HG02759 (cell line): ENCODE data around the gene MAL.

Experiments
- ATAC-seq: cut with Tn5 transposase; IDR thresholded peaks from one replicate; pipeline ENCODE4 v1.9.1; 2021; ENCODE audit warnings: mild to moderate bottlenecking, moderate library complexity; ENCODE audit not compliant: unreplicated experiment

Gene MAL

GRCh38 chr2:95046371-95047112, 21.0 kb downstream of the MAL start:
- no peak for ATAC-seq

DNA sequence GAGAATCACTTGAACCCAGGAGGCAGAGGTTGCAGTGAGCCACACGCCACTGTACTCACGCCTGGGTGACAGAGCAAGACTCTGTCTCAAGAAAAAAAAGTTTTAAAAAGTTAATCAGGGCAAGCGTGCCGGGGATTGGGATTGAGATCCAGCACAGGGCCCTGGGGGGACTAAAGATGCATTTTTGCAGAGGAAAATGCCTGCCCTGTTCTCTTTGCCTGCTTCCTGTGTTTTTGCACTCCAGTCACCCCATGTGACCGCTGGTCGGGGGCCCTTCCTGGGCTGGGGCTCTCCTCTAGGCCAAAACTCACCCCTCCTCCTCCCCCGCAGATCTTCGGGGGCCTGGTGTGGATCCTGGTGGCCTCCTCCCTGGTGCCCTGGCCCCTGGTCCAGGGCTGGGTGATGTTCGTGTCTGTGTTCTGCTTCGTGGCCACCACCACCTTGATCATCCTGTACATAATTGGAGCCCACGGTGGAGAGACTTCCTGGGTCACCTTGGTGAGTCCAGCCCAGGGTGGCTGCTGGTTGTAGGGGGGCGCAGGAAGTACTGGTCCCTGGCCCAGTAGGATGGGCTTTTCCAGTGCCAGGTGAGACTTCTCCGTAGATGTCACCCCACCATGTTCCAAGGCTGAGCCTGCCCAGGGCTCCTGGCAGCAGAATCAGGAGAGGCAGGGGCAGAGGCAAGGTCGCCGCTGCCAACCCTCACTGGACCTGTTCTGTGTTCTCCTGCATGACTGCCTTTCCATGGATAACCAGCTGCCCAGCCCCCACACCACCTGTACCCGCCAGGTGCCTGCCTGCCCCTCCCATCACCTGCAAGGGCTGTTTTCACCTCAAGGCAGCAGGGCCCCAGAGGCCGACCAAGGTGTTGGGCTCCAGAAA, 22.4 kb downstream of the MAL start:
- ATAC-seq: no peak

DNA sequence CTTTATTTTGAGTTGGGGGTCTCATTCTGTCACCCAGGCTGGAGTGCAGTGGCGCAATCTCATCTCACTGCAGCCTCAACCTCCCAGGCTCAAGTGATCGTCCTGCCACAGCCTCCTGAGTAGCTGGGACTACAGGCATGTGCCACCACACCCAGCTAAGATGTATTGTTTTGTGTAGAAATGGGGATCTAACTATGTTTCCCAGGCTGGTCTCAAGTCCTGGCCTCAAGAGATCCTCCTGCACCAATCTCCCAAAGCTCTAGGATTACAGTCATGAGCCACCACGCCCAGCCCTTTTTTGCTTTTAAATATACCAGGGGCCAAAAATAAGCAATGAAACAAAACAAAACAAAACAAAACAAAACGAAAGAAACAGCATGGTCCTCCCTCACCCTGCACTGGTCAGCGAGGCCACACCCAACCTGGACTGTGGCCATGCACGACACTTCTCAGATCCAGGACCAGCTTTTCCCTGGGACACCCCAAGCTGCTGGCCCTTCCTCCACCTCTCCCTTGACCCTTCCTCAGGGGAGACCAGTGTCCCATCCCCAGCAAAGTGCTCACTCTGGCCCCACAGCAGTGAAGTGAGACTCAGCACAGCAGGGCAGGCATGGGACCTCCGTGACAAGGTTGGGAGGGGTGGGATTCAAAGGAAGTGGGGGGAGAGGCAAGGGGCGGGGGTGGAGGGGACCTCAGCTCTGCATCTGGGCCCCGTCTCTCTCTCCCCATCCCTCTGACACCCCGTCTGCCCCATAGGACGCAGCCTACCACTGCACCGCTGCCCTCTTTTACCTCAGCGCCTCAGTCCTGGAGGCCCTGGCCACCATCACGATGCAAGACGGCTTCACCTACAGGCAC, 23.5 kb downstream of the MAL start:
- ATAC-seq: no peak

GRCh38 chr2:95049683-95049955, 24.1 kb downstream of the MAL start:
- no peak for ATAC-seq

GRCh38 chr2:95049961-95050360, 24.5 kb downstream of the MAL start:
- ATAC-seq: no peak

GRCh38 chr2:95050385-95051300, 25.1 kb downstream of the MAL start:
- no peak for ATAC-seq

DNA sequence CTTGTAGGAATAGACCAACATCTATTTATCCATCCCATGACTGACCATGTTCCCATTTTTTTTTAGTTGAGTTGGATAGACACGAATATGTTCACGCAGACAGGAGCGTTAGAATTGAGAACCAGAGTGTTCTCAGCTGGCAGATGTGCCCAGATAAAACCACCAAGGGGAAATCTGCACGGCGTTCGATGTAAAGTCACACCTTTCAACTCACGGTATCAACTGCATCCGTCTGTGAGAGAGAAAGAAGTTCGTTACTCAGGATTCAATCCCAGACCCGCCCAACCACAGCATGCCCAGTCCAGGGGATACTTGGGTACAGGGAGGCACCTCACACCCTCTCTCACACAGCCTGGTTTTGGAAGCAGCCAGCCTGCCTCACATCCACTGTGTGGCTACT, 26.1 kb downstream of the MAL start:
- no peak for ATAC-seq

DNA sequence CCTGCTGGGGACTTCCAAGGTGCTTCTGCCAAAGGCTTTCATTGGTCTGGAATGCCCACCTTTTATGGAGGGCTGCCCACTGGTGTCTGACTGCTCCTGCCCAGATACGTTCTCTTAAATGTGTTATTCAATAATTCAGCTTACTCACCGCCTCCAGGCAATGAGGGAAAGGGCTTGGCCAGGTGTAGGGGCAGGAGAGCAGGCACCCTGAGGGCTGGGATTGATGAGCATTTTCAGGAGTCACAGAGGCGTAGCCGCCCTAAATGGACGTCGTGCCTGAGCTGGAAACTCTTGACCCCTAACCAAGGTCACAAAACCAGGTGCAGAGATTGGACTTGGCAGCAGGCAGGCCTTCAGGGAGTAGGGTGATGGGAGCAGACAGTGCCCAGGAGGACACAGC, 26.8 kb downstream of the MAL start:
- ATAC-seq: no peak

GRCh38 chr2:95052804-95053479, 27.4 kb downstream of the MAL start:
- ATAC-seq: no peak

DNA sequence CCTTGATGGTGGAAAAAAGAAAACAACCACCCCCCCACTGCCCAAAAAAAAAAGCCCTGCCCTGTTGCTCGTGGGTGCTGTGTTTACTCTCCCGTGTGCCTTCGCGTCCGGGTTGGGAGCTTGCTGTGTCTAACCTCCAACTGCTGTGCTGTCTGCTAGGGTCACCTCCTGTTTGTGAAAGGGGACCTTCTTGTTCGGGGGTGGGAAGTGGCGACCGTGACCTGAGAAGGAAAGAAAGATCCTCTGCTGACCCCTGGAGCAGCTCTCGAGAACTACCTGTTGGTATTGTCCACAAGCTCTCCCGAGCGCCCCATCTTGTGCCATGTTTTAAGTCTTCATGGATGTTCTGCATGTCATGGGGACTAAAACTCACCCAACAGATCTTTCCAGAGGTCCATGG, 28.0 kb downstream of the MAL start:
- ATAC-seq: no peak

- no peak for ATAC-seq
These were observed 28.5 kb downstream of the MAL start for GRCh38 chr2:95054016-95054415.

DNA sequence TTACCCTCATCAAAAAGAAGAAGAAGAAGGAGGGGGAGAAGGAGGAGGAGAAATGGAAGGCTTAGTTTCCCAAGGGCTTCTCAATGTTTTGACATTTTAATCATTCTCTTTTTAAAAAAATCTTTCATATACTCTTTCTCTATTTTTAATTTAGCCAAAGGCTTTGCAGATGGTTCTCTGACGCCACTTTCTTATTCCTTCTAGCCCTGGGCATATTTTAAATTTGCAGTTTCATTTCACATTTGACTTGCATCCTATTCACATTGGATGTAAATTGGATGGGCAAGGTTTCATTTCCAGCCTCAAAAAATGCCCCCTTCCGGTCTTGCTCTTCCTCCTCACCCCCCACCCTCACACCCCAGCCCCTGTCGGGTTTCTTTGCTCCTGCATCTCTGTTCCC, 29.8 kb downstream of the MAL start:
- no peak for ATAC-seq

- ATAC-seq: no peak
These were observed 30.5 kb downstream of the MAL start for GRCh38 chr2:95056044-95056443.

- no peak for ATAC-seq
These were observed 31.3 kb downstream of the MAL start for GRCh38 chr2:95056461-95057459.

DNA sequence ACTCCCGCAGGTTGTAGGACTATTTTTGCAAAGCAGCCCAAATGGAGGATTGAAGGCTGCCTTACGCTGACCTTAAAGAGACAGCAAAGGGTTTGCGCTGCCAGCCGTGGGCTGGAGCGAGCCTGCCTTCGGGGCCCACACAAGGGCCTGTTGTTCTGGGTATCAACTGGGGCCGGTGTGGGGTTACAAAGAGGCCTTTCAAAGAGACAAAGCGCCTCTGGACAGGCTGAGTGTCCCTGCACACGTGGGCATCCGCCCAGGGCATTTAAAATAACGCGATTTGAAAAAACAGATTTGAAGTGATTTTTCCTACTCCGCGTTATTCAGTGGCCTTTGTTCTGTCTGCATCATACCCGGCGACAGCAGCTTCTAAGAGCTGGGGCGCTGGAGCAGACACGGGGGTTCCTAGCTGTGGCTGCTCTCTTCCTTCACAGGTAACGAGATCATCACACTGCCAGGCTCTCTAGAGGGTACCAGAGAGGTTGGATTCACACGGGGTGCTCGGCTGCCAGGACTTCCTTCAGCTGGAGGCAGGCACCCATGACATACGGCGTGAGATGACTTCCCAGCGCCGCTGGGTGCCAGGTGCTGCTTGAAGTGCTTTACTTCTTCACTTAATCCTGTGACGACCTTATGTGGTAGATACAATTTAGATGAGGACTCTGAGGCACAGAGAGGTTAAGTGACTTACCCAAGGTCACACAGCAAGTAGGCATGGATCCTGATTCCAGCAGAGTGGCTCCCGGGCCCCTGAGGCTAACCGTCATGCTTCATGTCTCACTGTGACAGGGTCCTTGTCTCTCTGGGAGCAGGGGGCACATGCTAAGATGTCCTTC, 32.2 kb downstream of the MAL start:
- ATAC-seq: no peak

GRCh38 chr2:95058466-95058988, 33.0 kb downstream of the MAL start:
- no peak for ATAC-seq

GRCh38 chr2:95058989-95059641, 33.6 kb downstream of the MAL start:
- no peak for ATAC-seq
